GM19468 (cell line): ENCODE results near the gene CARMIL1.

Source experiments
- ATAC-seq: cut with Tn5 transposase; IDR thresholded peaks from one replicate; pipeline ENCODE4 v1.9.1; 2021; ENCODE audit warnings: mild to moderate bottlenecking, moderate library complexity, moderate number of reproducible peaks; ENCODE audit not compliant: unreplicated experiment; ENCODE audit errors: extremely low read depth

CARMIL1 gene

GRCh38 chr6:25456249-25457040, 177.3 kb downstream of the CARMIL1 start:
- ATAC-seq: no peak

DNA sequence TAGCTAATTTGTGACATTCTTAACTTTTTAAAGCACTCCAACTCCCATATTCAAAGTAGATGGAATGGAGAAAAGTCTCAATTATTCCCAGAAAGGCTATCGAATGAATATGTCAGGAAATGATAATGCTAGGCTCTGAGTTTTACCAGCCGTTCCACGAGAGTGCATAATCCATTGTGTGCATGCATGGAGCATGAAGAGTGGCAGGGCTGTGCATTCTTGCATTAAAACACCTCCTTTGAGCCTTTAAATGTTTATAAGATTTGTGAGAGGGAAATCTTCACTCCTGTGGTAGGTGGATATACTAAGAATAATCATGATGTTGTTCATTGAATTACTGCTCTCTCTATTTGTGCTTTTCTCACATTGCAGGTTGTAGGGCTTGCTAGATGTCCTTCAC, 178.3 kb downstream of the CARMIL1 start:
- ATAC-seq: no peak

- ATAC-seq: no peak
Observed at GRCh38 chr6:25458485-25458884, 179.3 kb downstream of the CARMIL1 start.

- no peak for ATAC-seq
Observed at GRCh38 chr6:25462235-25462897, 183.2 kb downstream of the CARMIL1 start.

- ATAC-seq: no peak
Observed at GRCh38 chr6:25463441-25463840, 184.3 kb downstream of the CARMIL1 start.

DNA sequence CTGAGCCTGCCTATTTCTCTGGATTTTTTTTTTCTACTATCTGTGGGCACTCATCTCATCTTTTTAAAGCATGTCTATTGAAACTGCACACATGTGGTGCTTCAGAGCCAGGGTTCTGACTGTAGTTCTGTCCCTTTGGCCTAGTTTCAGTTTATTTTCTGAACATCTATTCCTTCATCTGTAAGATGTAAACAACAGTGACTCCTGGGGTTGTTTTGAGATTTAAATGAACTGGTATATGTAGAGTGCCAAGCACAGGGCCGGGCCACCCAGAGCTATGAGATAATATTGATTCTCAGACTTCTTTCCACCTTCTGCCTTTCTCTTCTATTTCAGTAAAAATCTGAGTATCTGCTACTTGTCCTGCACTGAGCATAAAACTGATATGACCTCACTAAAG, 185.1 kb downstream of the CARMIL1 start:
- no peak for ATAC-seq

DNA sequence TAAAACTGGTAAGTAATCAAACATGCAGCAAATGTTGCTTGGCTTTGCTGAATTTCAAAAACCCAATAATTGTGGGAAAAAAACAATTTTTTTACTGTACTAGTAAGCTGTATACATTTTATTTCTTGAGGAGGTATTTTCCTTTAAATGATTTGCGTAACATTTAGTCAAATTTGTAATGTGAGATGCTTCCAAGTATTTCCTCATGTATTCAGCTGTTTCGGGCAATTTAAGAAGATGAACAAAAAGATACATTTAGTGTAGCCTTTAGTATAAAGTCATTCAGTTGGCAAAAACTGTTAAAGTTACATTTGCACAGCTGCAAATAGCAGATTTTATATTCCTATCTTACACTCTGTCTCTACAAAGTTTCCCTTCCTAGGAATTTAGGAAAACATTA, 186.8 kb downstream of the CARMIL1 start:
- ATAC-seq: no peak

DNA sequence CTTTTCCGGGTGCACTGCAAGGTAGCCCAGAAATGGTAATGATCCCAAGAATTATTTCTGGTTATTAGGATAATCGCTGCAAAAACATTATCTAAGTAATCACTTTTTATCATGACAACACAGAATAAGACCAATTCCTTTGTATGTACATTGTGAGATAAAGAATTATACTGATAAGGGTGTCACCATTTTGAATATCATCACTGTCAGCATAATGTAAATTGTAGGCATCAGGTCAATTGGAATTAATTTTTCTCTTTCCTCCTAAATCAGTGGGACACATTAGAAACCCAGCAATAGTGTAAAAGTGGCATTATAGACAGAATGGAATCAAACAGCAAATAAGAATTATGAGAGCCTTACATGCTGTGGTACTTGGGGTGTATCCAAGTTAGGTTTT, 189.7 kb downstream of the CARMIL1 start:
- no peak for ATAC-seq

DNA sequence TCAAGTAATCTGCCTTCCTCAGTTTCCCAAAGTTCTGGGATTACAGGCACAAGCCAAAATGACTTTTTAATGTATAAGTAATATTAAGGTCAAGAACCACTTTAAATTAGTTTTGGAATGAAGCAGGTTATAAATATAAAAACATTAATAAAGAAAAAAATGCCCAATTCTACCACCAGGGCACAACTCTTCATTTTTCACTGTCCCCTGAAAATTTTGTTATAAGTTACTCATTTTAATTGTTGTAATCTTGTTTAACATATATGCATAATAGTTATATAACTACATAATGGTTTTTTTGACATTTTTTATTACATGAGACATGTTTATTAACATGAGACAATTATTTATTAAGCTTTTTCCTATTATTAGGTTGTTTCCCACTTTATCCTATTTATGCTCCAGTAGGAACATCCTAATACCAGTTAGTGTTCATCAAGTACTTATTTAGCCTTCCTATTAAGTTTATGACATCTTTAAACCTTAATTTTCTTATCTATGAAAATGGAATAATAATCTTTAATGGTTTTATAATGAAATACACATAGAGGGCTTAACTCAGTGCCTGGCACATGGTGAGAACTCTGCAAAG, 190.7 kb downstream of the CARMIL1 start:
- no peak for ATAC-seq

DNA sequence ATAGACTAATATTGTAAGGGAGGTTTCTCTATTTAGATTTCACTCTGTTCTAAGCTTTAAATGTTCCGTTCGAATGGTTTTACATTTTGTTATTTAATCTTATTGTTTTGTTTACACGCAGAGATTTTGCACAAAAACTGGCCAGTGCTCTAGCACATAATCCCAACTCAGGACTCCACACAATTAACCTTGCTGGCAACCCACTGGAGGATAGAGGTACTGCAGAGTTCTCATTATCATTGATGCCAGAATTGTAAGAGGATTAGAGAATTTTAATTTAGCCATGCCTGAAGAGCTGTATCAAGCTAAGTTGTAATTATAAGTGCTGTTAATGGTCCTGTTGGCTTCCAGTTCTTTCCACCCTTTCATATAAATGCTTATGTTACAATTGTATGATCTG, 193.1 kb downstream of the CARMIL1 start:
- no peak for ATAC-seq

- ATAC-seq: no peak
Observed at GRCh38 chr6:25472906-25473305, 193.7 kb downstream of the CARMIL1 start.

DNA sequence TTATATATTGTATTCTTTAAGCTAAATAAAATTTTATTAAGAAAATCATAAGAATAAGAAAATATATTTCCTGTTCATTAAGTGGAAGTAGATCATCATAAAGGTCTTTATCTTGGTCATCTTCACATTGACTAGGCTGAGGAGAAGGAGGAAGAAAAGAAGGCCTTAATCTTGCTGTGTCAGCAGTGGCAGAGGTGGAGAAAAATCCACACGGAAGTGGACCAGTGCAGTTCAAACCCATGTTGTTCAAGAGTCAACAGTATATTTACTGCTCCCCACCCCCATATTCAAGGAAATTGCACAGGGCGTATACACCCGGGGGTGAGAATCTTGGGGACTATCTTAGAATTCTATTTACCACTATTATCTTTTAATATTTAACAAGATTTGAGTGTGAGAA, 194.3 kb downstream of the CARMIL1 start:
- ATAC-seq: no peak

GRCh38 chr6:25476126-25476525, 197.0 kb downstream of the CARMIL1 start:
- ATAC-seq: no peak

- no peak for ATAC-seq
Observed at GRCh38 chr6:25477006-25477590, 197.9 kb downstream of the CARMIL1 start.

GRCh38 chr6:25478973-25479372, 199.8 kb downstream of the CARMIL1 start:
- ATAC-seq: no peak

GRCh38 chr6:25481267-25481666, 202.1 kb downstream of the CARMIL1 start:
- ATAC-seq: no peak

DNA sequence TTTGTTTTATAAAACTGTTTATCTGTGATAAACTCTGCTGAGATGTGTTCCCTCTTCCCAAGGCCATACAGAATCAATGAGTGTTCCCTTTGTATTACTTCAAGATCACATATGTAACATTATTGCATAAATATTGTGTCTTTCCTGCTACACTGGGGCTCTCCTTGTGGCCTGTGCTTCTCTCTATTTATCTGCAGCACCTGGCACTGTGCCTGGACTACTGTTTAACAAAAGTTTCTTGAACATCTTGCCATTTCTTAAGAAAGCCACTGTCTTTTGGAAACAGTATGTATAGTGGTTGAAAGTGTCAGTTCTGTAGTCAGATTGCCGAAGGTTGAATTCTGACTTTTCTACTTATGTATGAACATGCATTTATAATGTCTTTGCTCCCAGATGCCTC, 203.8 kb downstream of the CARMIL1 start:
- ATAC-seq: no peak

GRCh38 chr6:25483943-25484342, 204.8 kb downstream of the CARMIL1 start:
- ATAC-seq: no peak

DNA sequence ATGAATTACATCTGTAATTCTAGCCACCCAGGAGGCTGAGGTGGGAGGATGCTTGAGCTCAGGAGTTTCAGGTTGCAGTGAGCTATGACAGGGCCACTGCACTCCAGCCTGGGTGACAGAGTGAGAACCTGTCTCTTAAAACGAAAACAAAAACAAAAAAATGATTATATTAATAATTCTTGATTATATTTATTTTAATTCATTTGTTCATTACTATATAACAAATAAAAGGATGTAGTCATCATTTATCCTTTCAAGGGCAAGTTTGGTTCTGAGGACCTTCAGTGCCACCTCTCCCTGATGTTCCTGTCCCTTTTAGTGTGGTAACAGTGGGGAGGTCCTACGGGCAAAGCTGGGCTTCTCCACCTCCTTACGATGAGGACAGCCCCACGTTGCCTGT, 205.7 kb downstream of the CARMIL1 start:
- no peak for ATAC-seq

- no peak for ATAC-seq
Observed at GRCh38 chr6:25485821-25486534, 206.8 kb downstream of the CARMIL1 start.
